SK-N-SH treated with all-trans-retinoic acid at 6 μM for 48 hours (cell line): Measurements from ENCODE around the gene GPR3.

ENCODE experiments used
- GLIS3 ChIP-seq: fragments of 250-450 bp; sonication (Bioruptor Pico); IDR thresholded peaks from 2 replicates; pipeline ENCODE4 v1.5.0; 2020; ENCODE audit warnings: mild to moderate bottlenecking, moderate library complexity
- ISL1 ChIP-seq: fragments of 250-450 bp; sonication (Bioruptor Pico); IDR thresholded peaks from 2 replicates; pipeline ENCODE4 v2.1.2; 2022; ENCODE audit warnings: mild to moderate bottlenecking, moderate library complexity
- PPARA ChIP-seq: fragments of 250-450 bp; sonication (Bioruptor Pico); IDR thresholded peaks from 2 replicates; pipeline ENCODE4 v1.5.0; 2020; ENCODE audit warnings: mild to moderate bottlenecking, borderline replicate concordance
- SNAI2 ChIP-seq: fragments of 250-450 bp; sonication (Bioruptor Pico); IDR thresholded peaks from 2 replicates; pipeline ENCODE4 v1.5.0; 2020; ENCODE audit warnings: mild to moderate bottlenecking, moderate library complexity
- TOX ChIP-seq: fragments of 250-450 bp; sonication (Bioruptor Pico); IDR thresholded peaks from 2 replicates; pipeline ENCODE4 v1.8.0; 2021; ENCODE audit warnings: mild to moderate bottlenecking, moderate library complexity, borderline replicate concordance
- ZFP30 ChIP-seq: fragments of 450-650 bp; formaldehyde crosslinking; IDR thresholded peaks from 2 replicates; pipeline ENCODE4 v1.5.0; 2022; ENCODE audit warnings: mild to moderate bottlenecking, moderate library complexity
- TF ChIP-seq, protein P1 (sequence below): fragments of 250-450 bp; sonication (Bioruptor Pico); IDR thresholded peaks from 2 replicates; pipeline ENCODE4 v1.8.0; 2020; ENCODE audit warnings: mild to moderate bottlenecking, moderate library complexity, borderline replicate concordance
- TF ChIP-seq, protein P2 (sequence below): fragments of 250-450 bp; sonication (Bioruptor Pico); IDR thresholded peaks from 2 replicates; pipeline ENCODE4 v1.5.1; 2020; ENCODE audit warnings: low read depth, mild to moderate bottlenecking, moderate library complexity
- TF ChIP-seq, protein P3 (sequence below): fragments of 250-450 bp; sonication (Bioruptor Pico); IDR thresholded peaks from 2 replicates; pipeline ENCODE4 v1.5.1; 2021; ENCODE audit warnings: mild to moderate bottlenecking, moderate library complexity
- TF ChIP-seq, protein P4 (sequence below): fragments of 250-450 bp; sonication (Bioruptor Pico); IDR thresholded peaks from 2 replicates; pipeline ENCODE4 v1.5.0; 2020; ENCODE audit warnings: mild to moderate bottlenecking, moderate library complexity
- TF ChIP-seq, protein P5 (sequence below): fragments of 250-450 bp; sonication (Bioruptor Pico); IDR thresholded peaks from 2 replicates; pipeline ENCODE4 v1.8.0; 2021; ENCODE audit warnings: low read depth, mild to moderate bottlenecking, moderate library complexity, borderline replicate concordance

DNA sequence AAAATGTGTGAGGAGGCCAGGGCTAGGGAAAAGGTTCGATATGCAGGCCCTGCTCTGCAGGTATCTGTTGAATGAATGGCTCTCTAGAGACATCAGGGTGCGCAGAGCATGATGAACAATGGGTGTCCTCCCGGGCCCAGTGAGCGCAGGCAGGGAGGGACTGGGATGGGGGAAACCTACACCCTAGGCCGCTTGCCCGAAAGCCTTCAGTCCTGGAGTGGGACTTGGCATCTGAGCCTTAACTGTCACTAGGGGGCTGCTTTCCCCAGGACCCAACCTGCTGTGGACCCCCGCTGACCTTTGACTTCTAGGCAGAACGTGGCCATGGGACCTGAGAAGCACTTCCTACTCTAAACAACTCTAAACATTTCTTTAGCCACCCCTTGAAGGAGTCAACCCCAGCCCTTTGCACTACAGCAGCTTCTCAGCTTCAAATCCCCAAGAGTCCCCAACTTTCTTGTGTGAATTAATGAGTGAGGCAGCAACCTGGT, 25.2 kb upstream of the GPR3 start:
- TF ChIP-seq, protein P1, sequence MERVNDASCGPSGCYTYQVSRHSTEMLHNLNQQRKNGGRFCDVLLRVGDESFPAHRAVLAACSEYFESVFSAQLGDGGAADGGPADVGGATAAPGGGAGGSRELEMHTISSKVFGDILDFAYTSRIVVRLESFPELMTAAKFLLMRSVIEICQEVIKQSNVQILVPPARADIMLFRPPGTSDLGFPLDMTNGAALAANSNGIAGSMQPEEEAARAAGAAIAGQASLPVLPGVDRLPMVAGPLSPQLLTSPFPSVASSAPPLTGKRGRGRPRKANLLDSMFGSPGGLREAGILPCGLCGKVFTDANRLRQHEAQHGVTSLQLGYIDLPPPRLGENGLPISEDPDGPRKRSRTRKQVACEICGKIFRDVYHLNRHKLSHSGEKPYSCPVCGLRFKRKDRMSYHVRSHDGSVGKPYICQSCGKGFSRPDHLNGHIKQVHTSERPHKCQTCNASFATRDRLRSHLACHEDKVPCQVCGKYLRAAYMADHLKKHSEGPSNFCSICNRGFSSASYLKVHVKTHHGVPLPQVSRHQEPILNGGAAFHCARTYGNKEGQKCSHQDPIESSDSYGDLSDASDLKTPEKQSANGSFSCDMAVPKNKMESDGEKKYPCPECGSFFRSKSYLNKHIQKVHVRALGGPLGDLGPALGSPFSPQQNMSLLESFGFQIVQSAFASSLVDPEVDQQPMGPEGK (CRISPR knock-in tag), result no peak
- TF ChIP-seq GLIS3 (CRISPR knock-in tag) (no peak), ISL1 (CRISPR knock-in tag) (no peak), ZFP30 (CRISPR knock-in tag) (no peak), TOX (CRISPR knock-in tag) (no peak), SNAI2 (no peak), PPARA (CRISPR knock-in tag) (no peak)
- TF ChIP-seq, protein P2, sequence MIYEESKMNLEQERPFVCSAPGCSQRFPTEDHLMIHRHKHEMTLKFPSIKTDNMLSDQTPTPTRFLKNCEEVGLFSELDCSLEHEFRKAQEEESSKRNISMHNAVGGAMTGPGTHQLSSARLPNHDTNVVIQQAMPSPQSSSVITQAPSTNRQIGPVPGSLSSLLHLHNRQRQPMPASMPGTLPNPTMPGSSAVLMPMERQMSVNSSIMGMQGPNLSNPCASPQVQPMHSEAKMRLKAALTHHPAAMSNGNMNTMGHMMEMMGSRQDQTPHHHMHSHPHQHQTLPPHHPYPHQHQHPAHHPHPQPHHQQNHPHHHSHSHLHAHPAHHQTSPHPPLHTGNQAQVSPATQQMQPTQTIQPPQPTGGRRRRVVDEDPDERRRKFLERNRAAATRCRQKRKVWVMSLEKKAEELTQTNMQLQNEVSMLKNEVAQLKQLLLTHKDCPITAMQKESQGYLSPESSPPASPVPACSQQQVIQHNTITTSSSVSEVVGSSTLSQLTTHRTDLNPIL (CRISPR knock-in tag), result no peak
- TF ChIP-seq, protein P3, sequence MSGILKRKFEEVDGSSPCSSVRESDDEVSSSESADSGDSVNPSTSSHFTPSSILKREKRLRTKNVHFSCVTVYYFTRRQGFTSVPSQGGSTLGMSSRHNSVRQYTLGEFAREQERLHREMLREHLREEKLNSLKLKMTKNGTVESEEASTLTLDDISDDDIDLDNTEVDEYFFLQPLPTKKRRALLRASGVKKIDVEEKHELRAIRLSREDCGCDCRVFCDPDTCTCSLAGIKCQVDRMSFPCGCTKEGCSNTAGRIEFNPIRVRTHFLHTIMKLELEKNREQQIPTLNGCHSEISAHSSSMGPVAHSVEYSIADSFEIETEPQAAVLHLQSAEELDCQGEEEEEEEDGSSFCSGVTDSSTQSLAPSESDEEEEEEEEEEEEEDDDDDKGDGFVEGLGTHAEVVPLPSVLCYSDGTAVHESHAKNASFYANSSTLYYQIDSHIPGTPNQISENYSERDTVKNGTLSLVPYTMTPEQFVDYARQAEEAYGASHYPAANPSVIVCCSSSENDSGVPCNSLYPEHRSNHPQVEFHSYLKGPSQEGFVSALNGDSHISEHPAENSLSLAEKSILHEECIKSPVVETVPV (CRISPR knock-in tag), result no peak
- TF ChIP-seq, protein P4, sequence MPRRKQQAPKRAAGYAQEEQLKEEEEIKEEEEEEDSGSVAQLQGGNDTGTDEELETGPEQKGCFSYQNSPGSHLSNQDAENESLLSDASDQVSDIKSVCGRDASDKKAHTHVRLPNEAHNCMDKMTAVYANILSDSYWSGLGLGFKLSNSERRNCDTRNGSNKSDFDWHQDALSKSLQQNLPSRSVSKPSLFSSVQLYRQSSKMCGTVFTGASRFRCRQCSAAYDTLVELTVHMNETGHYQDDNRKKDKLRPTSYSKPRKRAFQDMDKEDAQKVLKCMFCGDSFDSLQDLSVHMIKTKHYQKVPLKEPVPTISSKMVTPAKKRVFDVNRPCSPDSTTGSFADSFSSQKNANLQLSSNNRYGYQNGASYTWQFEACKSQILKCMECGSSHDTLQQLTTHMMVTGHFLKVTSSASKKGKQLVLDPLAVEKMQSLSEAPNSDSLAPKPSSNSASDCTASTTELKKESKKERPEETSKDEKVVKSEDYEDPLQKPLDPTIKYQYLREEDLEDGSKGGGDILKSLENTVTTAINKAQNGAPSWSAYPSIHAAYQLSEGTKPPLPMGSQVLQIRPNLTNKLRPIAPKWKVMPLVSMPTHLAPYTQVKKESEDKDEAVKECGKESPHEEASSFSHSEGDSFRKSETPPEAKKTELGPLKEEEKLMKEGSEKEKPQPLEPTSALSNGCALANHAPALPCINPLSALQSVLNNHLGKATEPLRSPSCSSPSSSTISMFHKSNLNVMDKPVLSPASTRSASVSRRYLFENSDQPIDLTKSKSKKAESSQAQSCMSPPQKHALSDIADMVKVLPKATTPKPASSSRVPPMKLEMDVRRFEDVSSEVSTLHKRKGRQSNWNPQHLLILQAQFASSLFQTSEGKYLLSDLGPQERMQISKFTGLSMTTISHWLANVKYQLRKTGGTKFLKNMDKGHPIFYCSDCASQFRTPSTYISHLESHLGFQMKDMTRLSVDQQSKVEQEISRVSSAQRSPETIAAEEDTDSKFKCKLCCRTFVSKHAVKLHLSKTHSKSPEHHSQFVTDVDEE (CRISPR knock-in tag), result no peak
- TF ChIP-seq, protein P5, sequence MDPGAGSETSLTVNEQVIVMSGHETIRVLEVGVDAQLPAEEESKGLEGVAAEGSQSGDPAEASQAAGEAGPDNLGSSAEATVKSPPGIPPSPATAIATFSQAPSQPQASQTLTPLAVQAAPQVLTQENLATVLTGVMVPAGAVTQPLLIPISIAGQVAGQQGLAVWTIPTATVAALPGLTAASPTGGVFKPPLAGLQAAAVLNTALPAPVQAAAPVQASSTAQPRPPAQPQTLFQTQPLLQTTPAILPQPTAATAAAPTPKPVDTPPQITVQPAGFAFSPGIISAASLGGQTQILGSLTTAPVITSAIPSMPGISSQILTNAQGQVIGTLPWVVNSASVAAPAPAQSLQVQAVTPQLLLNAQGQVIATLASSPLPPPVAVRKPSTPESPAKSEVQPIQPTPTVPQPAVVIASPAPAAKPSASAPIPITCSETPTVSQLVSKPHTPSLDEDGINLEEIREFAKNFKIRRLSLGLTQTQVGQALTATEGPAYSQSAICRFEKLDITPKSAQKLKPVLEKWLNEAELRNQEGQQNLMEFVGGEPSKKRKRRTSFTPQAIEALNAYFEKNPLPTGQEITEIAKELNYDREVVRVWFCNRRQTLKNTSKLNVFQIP (CRISPR knock-in tag), result no peak
